ENCODE results near the gene NDUFA1.
"Not testable (repeated sequence)": the region's sequence is repeated elsewhere in the genome, so short reads cannot be mapped to it uniquely, and the experiment has no call there.

The NDUFA1 gene

GRCh38 chrX:119900976-119901375 is 29.3 kb downstream of the NDUFA1 start:
- no peak for DNase-seq (ENCODE audit: low spot score)

- DNase-seq (ENCODE audit: low spot score), result no peak
These were observed 44.7 kb downstream of the NDUFA1 start for GRCh38 chrX:119916310-119916709.

GRCh38 chrX:119917877-119918276 is 46.2 kb downstream of the NDUFA1 start:
- DNase-seq (ENCODE audit: low spot score), result no peak

- DNase-seq (ENCODE audit: low spot score), result no peak
These were observed 48.4 kb downstream of the NDUFA1 start for GRCh38 chrX:119919835-119920585.

- DNase-seq (ENCODE audit: low spot score), result not testable (repeated sequence)
These were observed 50.8 kb downstream of the NDUFA1 start for GRCh38 chrX:119922391-119922790.
